HL-60 (cell line): Measurements from ENCODE around the gene RARA.

Experiments
- DNase-seq, 2 experiments: peaks; one replicate each; pipeline ENCODE4 v3.0.0-alpha.2; 2010 to 2020; ENCODE audit warnings: low read depth in 1 of 2, low spot score in 1 of 2
- H3K27ac ChIP-seq: fragments of 250-450 bp; sonication (Bioruptor Pico); replicated peaks from 2 replicates; pipeline ENCODE4 v1.5.1; 2020; ENCODE audit warnings: mild to moderate bottlenecking, moderate library complexity
- H3K27me3 ChIP-seq: fragments of 250-450 bp; sonication (Bioruptor Pico); 2 replicates; pipeline ENCODE4 v1.5.1; 2021; ENCODE audit warnings: mild to moderate bottlenecking, moderate library complexity; ENCODE audit not compliant: insufficient read depth, poor library complexity, severe bottlenecking
- H3K4me3 ChIP-seq: replicated peaks from 2 replicates; pipeline ENCODE4 v1.5.1; 2011; ENCODE audit warnings: mild to moderate bottlenecking, control low read depth, low read length; ENCODE audit not compliant: insufficient read depth
- GABPA ChIP-seq: IDR thresholded peaks from 2 replicates; pipeline ENCODE4 v1.6.1; 2012; ENCODE audit warnings: low read depth
- POLR2AphosphoS5 ChIP-seq: IDR thresholded peaks from 2 replicates; pipeline ENCODE4 v1.6.1; 2012; ENCODE audit warnings: low read depth
- REST ChIP-seq: IDR thresholded peaks from 2 replicates; pipeline ENCODE4 v1.6.1; 2012; ENCODE audit warnings: low read depth; ENCODE audit not compliant: insufficient replicate concordance
- SPI1 ChIP-seq: IDR thresholded peaks from 2 replicates; pipeline ENCODE4 v1.6.1; 2012; ENCODE audit warnings: low read depth, mild to moderate bottlenecking, borderline replicate concordance
- TF ChIP-seq, protein P1 (sequence below): IDR thresholded peaks from one replicate; pipeline ENCODE4 v1.5.1; 2011; ENCODE audit warnings: low read length, control low read depth, inconsistent platforms; ENCODE audit not compliant: insufficient read depth

The RARA gene

GRCh38 chr17:40317880-40318829 lies 9.2 kb downstream of the RARA start:
- H3K4me3 ChIP-seq: peak overlapping the region; percentile 91
- DNase-seq: peak; percentile 89 to 94
- peak overlapping the region; percentile 91 for H3K27ac ChIP-seq
- H3K27me3 ChIP-seq: no peaks in the 10 kb centered on the region
- TF ChIP-seq SPI1 (no peak), POLR2AphosphoS5 (peak; percentile 72; the same call in 1 of the 2 replicates), REST (no peak), GABPA (0 out of 2 replicates have a peak, but pooled peaks have one; percentile 8)

DNA sequence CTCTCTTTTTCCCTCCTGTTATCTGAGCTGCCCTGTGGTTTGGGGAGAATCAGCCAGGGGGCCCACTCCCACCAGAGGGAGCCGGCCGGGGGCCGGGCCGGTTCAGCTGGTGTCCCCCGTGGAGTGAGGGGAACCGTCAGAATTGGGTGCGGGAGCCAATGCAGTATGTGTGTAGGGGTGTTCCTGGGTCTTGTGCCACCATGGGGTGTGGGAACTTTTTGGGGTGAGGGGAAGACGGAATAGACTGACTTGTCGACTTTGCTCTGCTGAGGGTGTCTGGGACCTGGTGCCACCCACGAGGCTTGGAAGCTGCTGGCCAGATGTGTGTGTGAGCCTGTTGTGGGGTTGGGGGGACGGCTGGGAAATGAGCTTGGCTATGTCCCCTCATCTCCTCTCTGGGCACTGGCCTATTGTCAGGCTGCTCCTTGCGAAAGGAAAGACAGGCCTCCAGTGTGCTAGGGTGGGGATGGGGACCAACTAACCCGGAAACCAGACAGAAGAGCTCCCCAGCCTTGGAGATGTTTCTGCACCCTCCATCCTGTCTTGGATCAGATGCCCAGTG lies 9.9 kb downstream of the RARA start:
- Histone ChIP-seq H3K4me3 (peak overlapping the region; percentile 91), H3K27ac (peak overlapping the region; percentile 91), H3K27me3 (no peaks in the 10 kb centered on the region)
- DNase-seq: no peak
- TF ChIP-seq, protein P1, sequence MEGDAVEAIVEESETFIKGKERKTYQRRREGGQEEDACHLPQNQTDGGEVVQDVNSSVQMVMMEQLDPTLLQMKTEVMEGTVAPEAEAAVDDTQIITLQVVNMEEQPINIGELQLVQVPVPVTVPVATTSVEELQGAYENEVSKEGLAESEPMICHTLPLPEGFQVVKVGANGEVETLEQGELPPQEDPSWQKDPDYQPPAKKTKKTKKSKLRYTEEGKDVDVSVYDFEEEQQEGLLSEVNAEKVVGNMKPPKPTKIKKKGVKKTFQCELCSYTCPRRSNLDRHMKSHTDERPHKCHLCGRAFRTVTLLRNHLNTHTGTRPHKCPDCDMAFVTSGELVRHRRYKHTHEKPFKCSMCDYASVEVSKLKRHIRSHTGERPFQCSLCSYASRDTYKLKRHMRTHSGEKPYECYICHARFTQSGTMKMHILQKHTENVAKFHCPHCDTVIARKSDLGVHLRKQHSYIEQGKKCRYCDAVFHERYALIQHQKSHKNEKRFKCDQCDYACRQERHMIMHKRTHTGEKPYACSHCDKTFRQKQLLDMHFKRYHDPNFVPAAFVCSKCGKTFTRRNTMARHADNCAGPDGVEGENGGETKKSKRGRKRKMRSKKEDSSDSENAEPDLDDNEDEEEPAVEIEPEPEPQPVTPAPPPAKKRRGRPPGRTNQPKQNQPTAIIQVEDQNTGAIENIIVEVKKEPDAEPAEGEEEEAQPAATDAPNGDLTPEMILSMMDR: no peak
- TF ChIP-seq POLR2AphosphoS5: no peak
- no peak for TF ChIP-seq GABPA
- TF ChIP-seq SPI1: no peak

- DNase-seq: peak; percentile 52 to 69
- TF ChIP-seq SPI1: no peak
- TF ChIP-seq, protein P1: no peak
- TF ChIP-seq REST: no peak
- peak; percentile 67; the same call in 1 of the 2 replicates for TF ChIP-seq POLR2AphosphoS5
- no peak for TF ChIP-seq GABPA
- Histone ChIP-seq H3K27ac (peak overlapping the region; percentile 98; the same call in 1 of the 2 replicates), H3K27me3 (no peaks in the 10 kb centered on the region), H3K4me3 (peak overlapping the region; percentile 91)
Observed at GRCh38 chr17:40319651-40320540, 10.9 kb downstream of the RARA start.
